Measurements from ENCODE around the gene OR2D3. TPM values are rescaled to one million over a fixed set of nuclear protein-coding genes. Genes with fewer than 3 reads are reported as not detected.

OR2D3 gene
- total and polyA plus RNA-seq, 2 of the 4 experiments (the other 2 are of a cell fraction) = not detected

DNA sequence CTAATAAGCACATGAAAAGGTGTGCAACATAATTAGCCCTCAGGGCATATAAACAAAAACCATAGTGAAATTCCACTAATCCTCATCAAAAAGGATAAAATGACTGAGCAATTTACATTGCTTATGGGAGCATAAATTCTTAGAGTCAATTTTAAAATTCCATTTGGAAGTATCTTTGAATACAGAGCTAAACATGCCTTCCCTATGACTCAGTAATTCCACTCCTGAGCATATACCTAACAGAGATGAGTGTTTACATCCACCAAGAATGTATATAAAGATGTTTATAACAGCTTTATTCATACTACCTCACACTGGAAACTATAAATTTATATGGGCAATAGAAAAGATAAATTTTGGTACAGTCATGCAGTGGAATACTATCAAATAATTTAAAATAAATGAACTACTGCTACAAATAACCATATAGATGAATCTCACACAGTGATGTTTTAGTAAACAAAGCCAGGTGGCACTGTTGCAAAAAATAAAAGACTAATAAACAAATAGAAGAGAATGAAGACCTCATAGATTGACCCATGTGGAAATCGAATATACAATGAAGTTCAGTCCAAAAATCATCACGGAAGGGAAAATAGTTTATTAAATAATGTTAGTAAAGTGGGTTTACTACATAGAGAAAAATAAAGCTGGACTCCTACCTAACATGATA lies 20.3 kb upstream of the OR2D3 start:
- Histone ChIP-seq H2BK5ac (ENCODE audit: low read depth, low read length, poor library complexity, severe bottlenecking) (no peak overlapping the region), H3K79me1 (ENCODE audit: low read depth in 1 of 2, low read length in 2 of 2) (no peaks in the 10 kb centered on the region), H3K14ac (replicated peaks; ENCODE audit: low read depth, low read length) (no peak overlapping the region), H3K4ac (ENCODE audit: low read depth, low read length) (no peak overlapping the region), H3K4me3 (ENCODE audit: insufficient read depth, low read depth, low read length) (no peak overlapping the region), H2BK20ac (ENCODE audit: low read depth, low read length) (no peak overlapping the region), H3K4me1 (ENCODE audit: control insufficient read depth, insufficient read depth, low read length) (no peaks in the 10 kb centered on the region), H3K36me3 (ENCODE audit: control insufficient read depth, insufficient read depth, low read length) (no peaks in the 10 kb centered on the region), H4K5ac (ENCODE audit: low read depth, low read length) (no peak overlapping the region), H3K4me2 (ENCODE audit: low read depth, low read length) (no peak overlapping the region), H4K8ac (ENCODE audit: low read depth in 2 of 2, low read length in 2 of 2) (no peak overlapping the region), H3K9me1 (ENCODE audit: insufficient read depth, low read length) (no peaks in the 10 kb centered on the region), H3K18ac (ENCODE audit: low read depth, low read length) (no peak overlapping the region), H4K20me1 (ENCODE audit: insufficient read depth, low read length) (no peaks in the 10 kb centered on the region), H3K27me3 (ENCODE audit: control insufficient read depth, insufficient read depth, low read length) (no peaks in the 10 kb centered on the region), H2AK5ac (ENCODE audit: low read depth, low read length) (no peak overlapping the region), H4K91ac (ENCODE audit: insufficient read depth, low read depth, low read length) (no peak overlapping the region), H3K9ac (ENCODE audit: low read depth, low read length) (no peak overlapping the region), H2BK15ac (ENCODE audit: low read depth, low read length) (no peak overlapping the region), H2AFZ (replicated peaks; ENCODE audit: low read length, poor library complexity) (no peak overlapping the region), H3K9me3 (ENCODE audit: control insufficient read depth, insufficient read depth, low read length) (no peaks in the 10 kb centered on the region), H3K27ac (ENCODE audit: insufficient read depth, low read length) (no peak overlapping the region), H3K56ac (ENCODE audit: extremely low read depth, insufficient read depth, low read length) (no peak overlapping the region), H2BK120ac (ENCODE audit: low read depth, low read length) (no peak overlapping the region), H3K23ac (ENCODE audit: low read depth, low read length) (no peak overlapping the region), H2AK9ac (replicated peaks; ENCODE audit: low read depth, low read length, poor library complexity) (no peak overlapping the region)
- ATAC-seq (ENCODE audit: low read depth) (no peak), DNase-seq (peak; percentile 8)
- POLR2A ChIA-PET (ENCODE audit: unreplicated experiment) = no interaction called here
- TF ChIP-seq MXI1 (IDR thresholded peaks at IDR 0.05; ENCODE audit: borderline replicate concordance, low read depth, low read length) (no peak), RAD21 (IDR thresholded peaks at IDR 0.05; ENCODE audit: low read length) (no peak), FOS (IDR thresholded peaks at IDR 0.05; ENCODE audit: low read depth, low read length) (no peak), CHD1 (IDR thresholded peaks at IDR 0.05; ENCODE audit: low read depth, low read length) (no peak), MAFK (IDR thresholded peaks at IDR 0.05; ENCODE audit: low read depth, low read length) (no peak), BHLHE40 (IDR thresholded peaks at IDR 0.05; ENCODE audit: low read depth, low read length) (no peak), NFE2L2 (IDR thresholded peaks at IDR 0.05; ENCODE audit: low read depth, low read length) (no peak), MAZ (IDR thresholded peaks at IDR 0.05; ENCODE audit: borderline replicate concordance, low read depth, low read length) (no peak), RCOR1 (IDR thresholded peaks at IDR 0.05; ENCODE audit: insufficient replicate concordance, low read length) (no peak), SMC3 (IDR thresholded peaks at IDR 0.05; ENCODE audit: low read depth, low read length) (no peak), RFX5 (IDR thresholded peaks at IDR 0.05; ENCODE audit: low read depth, low read length) (no peak)
- TF ChIP-seq, protein P1, sequence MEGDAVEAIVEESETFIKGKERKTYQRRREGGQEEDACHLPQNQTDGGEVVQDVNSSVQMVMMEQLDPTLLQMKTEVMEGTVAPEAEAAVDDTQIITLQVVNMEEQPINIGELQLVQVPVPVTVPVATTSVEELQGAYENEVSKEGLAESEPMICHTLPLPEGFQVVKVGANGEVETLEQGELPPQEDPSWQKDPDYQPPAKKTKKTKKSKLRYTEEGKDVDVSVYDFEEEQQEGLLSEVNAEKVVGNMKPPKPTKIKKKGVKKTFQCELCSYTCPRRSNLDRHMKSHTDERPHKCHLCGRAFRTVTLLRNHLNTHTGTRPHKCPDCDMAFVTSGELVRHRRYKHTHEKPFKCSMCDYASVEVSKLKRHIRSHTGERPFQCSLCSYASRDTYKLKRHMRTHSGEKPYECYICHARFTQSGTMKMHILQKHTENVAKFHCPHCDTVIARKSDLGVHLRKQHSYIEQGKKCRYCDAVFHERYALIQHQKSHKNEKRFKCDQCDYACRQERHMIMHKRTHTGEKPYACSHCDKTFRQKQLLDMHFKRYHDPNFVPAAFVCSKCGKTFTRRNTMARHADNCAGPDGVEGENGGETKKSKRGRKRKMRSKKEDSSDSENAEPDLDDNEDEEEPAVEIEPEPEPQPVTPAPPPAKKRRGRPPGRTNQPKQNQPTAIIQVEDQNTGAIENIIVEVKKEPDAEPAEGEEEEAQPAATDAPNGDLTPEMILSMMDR (conservative IDR thresholded peaks at IDR 0.05; ENCODE audit: low read depth, low read length) = no peak
- TF ChIP-seq, protein P2, sequence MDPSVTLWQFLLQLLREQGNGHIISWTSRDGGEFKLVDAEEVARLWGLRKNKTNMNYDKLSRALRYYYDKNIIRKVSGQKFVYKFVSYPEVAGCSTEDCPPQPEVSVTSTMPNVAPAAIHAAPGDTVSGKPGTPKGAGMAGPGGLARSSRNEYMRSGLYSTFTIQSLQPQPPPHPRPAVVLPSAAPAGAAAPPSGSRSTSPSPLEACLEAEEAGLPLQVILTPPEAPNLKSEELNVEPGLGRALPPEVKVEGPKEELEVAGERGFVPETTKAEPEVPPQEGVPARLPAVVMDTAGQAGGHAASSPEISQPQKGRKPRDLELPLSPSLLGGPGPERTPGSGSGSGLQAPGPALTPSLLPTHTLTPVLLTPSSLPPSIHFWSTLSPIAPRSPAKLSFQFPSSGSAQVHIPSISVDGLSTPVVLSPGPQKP (IDR thresholded peaks at IDR 0.05; ENCODE audit: borderline replicate concordance, low read depth, low read length) = no peak
- intact Hi-C loops (cut with micrococcal nuclease) = no loop called here
- WGBS, 2 experiments (ENCODE audit: extremely low coverage in 2 of 2, insufficient read length in 1 of 2) = no CpG with 5 or more reads among the region's 2 CpGs
- dilution Hi-C loops (cut with HindIII; ENCODE audit: low sequenced_read_pairs, unreplicated experiment) = no loop called here
- CTCF ChIA-PET = no interaction called here
- no TSS peak for BruUV-seq (replicated peaks)
- in situ Hi-C loops (cut with MboI; ENCODE audit: low sequenced_read_pairs) = no loop called here

Data from IMR-90 (cell line).